ENCODE results near the gene TMA7B.

TMA7B gene

DNA sequence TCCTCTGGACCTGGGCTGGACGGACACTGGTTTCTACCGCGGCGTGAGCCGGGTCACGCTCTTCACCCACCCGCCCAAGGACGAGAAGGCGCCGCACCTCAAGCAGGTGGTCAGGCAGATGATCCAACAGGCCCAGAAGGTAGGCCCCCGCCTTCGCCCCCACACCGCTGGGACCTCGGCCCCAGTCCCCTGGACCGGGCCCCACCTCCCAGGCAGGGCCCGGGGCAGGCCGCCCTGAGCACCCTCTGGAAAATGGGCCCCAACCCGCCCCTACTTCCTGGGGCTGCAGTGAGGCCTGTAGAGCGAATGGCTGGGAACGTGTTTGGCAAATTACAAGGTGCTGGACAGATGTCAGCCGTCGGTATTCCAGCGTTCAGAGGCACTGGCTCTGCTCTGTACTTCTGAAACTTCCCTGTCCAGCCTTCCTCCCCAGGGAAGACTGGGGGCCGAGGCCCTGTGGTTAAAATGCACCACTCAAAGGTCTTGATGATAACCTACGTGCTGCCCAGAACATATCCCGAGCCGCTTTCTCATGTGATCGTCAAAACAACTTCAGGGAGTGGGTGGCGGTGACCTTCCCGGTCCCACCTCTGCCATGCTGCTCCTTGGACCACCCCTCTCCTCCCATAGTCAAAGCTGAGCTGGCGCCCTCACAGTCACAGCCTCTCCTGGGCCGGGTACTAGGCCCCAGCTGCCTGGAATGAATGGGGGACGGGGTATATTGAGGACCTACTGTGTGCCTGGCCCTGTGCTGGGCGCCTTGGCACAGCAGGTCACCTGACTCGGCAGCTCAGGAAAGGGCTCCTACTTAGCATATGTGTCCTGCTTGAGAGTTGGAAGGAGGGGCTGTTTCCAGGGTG lies 35.4 kb downstream of the TMA7B start:
- Histone ChIP-seq H3K4me1 (ENCODE audit: control insufficient read depth, insufficient read depth, low read length) (no peaks in the 10 kb centered on the region), H3K36me3 (ENCODE audit: control insufficient read depth, insufficient read depth, low read length) (no peaks in the 10 kb centered on the region), H3K27me3 (ENCODE audit: control insufficient read depth, insufficient read depth, low read length) (peaks cover 7% of the 10 kb centered on the region), H3K9ac (ENCODE audit: low read length) (peak overlapping the region; percentile 13), H3K27ac (ENCODE audit: low read depth, low read length) (no peak overlapping the region), H3K4me3 (ENCODE audit: low read length) (peak overlapping the region; percentile 49)

DNA sequence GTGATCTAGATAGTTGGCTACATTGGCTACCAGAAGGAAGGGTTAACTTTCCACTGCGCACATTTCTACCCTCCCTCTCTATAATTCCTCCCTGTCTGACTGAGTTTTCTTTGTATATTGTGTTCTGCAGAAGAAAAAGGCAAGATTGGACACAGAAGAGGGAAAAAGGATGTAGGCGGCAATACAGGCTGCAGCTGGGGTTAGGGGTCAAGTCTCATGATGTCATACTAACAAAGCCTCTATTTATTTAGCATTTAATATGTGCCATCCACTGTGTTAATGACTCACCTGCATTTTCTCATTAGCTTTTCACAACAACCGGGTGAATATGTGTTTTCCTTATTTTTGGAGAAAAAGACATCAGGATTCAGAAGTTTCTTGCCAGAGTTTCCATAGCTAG lies 36.5 kb downstream of the TMA7B start:
- no peak overlapping the region for H3K27ac ChIP-seq (ENCODE audit: low read depth, low read length)
- no peak overlapping the region for H3K9ac ChIP-seq (ENCODE audit: low read length)
- no peak overlapping the region for H3K4me3 ChIP-seq (ENCODE audit: low read length)
- H3K36me3 ChIP-seq (ENCODE audit: control insufficient read depth, insufficient read depth, low read length) = no peaks in the 10 kb centered on the region
- H3K27me3 ChIP-seq (ENCODE audit: control insufficient read depth, insufficient read depth, low read length) = peaks cover 7% of the 10 kb centered on the region
- no peaks in the 10 kb centered on the region for H3K4me1 ChIP-seq (ENCODE audit: control insufficient read depth, insufficient read depth, low read length)

DNA sequence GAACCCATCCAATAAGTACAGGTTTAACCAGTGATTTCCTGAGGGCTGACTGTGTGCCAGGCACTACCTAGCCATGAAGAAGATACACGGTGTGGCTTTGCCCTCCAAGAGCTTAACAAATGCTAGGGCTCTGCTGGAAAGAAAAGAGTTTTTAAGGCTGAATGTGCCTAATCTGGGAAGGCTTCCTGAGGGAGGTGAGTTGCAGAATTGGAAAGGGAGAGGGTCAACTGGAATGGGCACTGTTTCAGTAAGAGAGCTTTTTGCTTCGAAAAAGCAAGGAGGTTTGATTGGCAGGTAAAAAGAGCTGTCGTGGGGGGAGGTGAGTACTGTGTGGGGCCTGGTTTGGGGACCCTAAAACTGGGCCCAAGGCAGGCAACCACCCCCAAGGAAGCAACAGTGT lies 37.2 kb downstream of the TMA7B start:
- Histone ChIP-seq H3K27ac (ENCODE audit: low read depth, low read length) (no peak overlapping the region), H3K4me1 (ENCODE audit: control insufficient read depth, insufficient read depth, low read length) (no peaks in the 10 kb centered on the region), H3K4me3 (ENCODE audit: low read length) (no peak overlapping the region), H3K36me3 (ENCODE audit: control insufficient read depth, insufficient read depth, low read length) (no peaks in the 10 kb centered on the region), H3K9ac (ENCODE audit: low read length) (no peak overlapping the region), H3K27me3 (ENCODE audit: control insufficient read depth, insufficient read depth, low read length) (peaks cover 7% of the 10 kb centered on the region)

DNA sequence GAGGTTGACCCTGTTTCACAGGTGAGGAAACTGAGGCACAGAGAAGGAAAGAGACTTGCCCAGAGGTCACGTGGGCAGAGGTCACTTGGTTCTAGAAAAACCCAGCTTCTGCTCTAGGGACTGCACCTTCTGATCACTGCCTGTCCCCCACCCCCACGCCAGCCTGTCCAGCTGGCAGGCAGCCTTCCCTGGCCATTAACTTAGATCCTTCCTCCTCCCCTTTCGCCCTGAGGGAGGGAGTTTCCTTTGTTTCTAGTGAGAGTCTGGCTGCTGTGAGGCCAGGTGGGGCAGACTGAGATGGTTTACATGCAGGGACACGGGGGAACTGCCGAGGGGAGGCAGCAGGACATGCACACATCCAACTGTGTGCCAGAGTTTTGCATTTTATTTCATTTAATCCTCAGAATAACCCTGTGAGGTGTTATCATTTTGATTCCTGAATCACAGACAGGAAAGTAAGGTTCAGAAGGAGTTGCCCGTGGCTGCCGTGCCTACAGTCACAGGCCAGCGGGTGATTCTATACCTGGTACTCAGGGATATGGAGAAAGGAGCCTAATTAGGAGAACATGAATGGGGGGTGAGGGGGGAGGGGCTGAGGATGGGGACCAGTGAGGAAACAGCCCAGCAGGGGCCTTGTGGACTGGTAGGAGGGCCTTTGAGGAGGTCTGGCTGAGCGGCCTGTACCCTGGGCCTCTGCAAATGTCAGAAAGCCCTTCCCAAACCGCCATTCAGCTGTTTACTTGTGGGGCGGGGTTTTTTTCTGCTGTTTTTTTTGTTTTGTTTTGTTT lies 37.9 kb downstream of the TMA7B start:
- no peaks in the 10 kb centered on the region for H3K4me1 ChIP-seq (ENCODE audit: control insufficient read depth, insufficient read depth, low read length)
- H3K36me3 ChIP-seq (ENCODE audit: control insufficient read depth, insufficient read depth, low read length) = no peaks in the 10 kb centered on the region
- no peak overlapping the region for H3K9ac ChIP-seq (ENCODE audit: low read length)
- H3K27me3 ChIP-seq (ENCODE audit: control insufficient read depth, insufficient read depth, low read length) = peaks cover 7% of the 10 kb centered on the region
- H3K4me3 ChIP-seq (ENCODE audit: low read length) = no peak overlapping the region
- no peak overlapping the region for H3K27ac ChIP-seq (ENCODE audit: low read depth, low read length)

DNA sequence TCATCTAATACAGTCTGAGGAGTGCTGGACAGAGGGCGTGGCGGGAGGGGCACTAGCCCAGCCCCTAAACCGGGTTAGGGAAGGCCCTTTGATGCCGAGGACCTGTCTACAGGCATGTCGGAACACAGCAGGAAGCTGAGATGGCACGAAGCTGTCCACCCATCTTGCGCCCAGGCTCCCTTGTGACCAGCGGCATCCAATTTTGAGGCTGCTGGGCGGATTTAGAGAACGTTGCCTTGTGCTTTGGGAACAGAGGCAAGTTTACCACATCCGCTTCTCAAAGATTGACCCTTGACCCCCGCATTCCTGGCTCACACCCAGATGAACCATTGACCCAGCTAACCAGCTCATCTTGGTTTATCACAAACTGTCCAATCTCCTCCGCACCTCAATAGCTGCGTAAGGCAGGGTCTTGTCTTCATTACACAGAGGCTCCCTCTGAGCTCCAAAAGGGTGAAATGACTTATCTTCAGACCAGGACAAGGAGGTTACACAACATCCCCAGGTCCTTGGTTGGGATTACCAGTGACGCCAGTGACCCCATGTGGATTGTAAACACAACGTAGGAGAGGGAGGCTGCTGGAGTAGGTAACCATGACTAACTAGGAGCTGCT lies 39.1 kb downstream of the TMA7B start:
- H3K27ac ChIP-seq (ENCODE audit: low read depth, low read length) = no peak overlapping the region
- H3K4me1 ChIP-seq (ENCODE audit: control insufficient read depth, insufficient read depth, low read length) = no peaks in the 10 kb centered on the region
- no peak overlapping the region for H3K9ac ChIP-seq (ENCODE audit: low read length)

GRCh38 chr22:40000171-40000570 lies 40.0 kb downstream of the TMA7B start:
- Histone ChIP-seq H3K27ac (ENCODE audit: low read depth, low read length) (no peak overlapping the region), H3K4me3 (ENCODE audit: low read length) (no peak overlapping the region), H3K36me3 (ENCODE audit: control insufficient read depth, insufficient read depth, low read length) (no peaks in the 10 kb centered on the region), H3K9ac (ENCODE audit: low read length) (no peak overlapping the region), H3K4me1 (ENCODE audit: control insufficient read depth, insufficient read depth, low read length) (no peaks in the 10 kb centered on the region), H3K27me3 (ENCODE audit: control insufficient read depth, insufficient read depth, low read length) (peaks cover 7% of the 10 kb centered on the region)

More for the DNA sequence above, 39.1 kb downstream of the TMA7B start:
- Histone ChIP-seq H3K27me3 (ENCODE audit: control insufficient read depth, insufficient read depth, low read length) (peaks cover 7% of the 10 kb centered on the region), H3K36me3 (ENCODE audit: control insufficient read depth, insufficient read depth, low read length) (no peaks in the 10 kb centered on the region), H3K4me3 (ENCODE audit: low read length) (no peak overlapping the region)

DNA sequence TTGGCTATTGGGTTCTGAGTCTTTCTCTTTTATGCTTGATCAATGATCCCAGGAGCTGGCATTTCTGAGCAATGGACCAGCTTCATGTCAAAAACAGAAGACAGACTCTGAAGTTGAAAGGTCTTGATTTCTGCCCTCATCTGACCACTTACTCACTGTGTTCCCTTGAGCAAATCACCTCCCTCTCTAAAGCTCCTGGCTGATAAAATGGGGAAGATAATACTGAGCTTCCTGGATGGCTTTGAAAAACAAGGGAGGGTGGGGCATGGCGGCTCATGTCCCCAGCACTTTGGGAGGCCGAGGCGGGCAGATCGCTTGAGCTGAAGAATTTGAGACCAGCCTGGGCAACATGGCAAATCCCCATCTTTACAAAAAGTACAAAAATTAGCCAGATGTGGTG lies 40.9 kb downstream of the TMA7B start:
- no peak overlapping the region for H3K4me3 ChIP-seq (ENCODE audit: low read length)
- no peaks in the 10 kb centered on the region for H3K4me1 ChIP-seq (ENCODE audit: control insufficient read depth, insufficient read depth, low read length)
- no peaks in the 10 kb centered on the region for H3K36me3 ChIP-seq (ENCODE audit: control insufficient read depth, insufficient read depth, low read length)
- H3K27me3 ChIP-seq (ENCODE audit: control insufficient read depth, insufficient read depth, low read length) = peaks cover 4% of the 10 kb centered on the region
- H3K27ac ChIP-seq (ENCODE audit: low read depth, low read length) = no peak overlapping the region
- H3K9ac ChIP-seq (ENCODE audit: low read length) = no peak overlapping the region

DNA sequence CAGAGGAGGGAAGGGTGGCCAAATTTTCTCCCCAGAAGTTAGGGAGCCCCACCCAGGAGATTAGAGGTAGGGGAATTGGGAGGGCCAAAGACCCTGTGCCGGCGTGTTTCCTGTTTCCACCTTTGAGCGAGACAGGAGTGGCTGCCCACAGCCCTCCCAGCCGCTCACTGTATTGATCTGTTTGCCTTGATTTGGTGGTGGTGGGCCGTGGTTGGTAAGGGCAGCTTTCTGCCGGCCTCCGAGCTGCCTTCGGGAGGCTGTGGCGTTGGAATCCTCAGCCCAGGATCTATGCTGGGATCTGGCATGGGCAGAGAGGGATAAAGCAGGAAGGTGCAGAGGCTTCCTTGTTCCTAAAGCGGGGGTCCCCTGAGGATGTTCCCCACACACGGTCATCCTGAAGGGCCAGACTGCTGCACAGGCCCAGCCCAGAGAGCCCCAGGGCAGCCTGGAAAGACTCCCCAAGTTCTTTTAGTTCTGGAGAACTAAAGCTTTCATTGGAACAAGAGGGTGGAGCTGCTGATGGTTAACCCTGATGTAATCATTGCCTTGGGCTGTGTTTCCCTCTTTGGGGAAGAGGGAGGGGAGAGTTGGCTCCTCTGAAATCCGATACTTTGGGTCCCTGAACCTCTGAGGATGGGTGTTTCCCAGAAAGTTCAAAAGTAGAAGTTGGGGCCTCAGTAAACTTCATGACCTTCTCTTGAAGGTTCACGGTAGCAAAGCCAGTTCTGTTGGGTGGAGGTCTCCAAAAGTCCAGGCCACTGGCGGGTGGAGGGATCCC lies 41.8 kb downstream of the TMA7B start:
- Histone ChIP-seq H3K9ac (ENCODE audit: low read length) (no peak overlapping the region), H3K4me1 (ENCODE audit: control insufficient read depth, insufficient read depth, low read length) (no peaks in the 10 kb centered on the region), H3K27me3 (ENCODE audit: control insufficient read depth, insufficient read depth, low read length) (peaks cover 4% of the 10 kb centered on the region), H3K27ac (ENCODE audit: low read depth, low read length) (no peak overlapping the region), H3K4me3 (ENCODE audit: low read length) (no peak overlapping the region), H3K36me3 (ENCODE audit: control insufficient read depth, insufficient read depth, low read length) (no peaks in the 10 kb centered on the region)

DNA sequence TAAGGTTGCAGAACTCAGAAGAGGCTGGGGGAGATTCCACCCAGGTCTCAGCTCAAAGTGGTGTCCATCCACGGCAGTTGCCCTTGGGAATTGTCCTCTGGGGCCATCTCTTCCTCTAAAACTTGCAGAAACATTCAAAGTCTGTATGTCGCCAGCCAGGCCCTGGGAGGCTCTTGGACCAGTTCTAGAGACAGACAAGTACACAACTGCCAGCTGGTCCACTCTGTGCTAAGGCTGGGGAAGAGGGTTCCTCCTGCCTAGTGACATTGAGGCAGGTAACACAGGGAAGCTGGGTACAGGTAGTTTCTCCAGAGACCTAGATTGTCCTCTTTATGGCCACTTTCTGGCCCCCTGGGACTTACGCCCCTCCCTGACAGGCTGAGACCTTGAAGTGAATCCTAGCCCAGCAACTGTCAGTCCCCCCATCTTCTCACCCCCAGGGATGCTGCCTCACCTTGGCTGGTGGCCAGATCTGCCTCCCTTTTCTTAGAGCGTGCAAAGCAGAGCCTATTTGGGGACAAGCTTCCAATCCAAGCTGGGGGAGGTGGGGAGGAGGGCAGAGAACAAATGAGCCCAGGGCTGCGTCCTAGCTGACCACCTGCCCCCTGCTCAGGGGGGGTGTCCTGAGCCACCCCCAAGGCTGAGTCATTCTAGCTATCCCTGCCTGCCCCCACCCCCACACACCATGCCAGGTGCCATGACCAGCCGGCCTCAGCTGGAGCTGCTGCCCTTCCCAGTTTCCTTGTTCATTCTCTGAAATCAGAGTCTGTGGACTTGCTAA lies 42.9 kb downstream of the TMA7B start:
- H3K27me3 ChIP-seq (ENCODE audit: control insufficient read depth, insufficient read depth, low read length) = peaks cover under 1% of the 10 kb centered on the region
- H3K4me1 ChIP-seq (ENCODE audit: control insufficient read depth, insufficient read depth, low read length) = no peaks in the 10 kb centered on the region
- H3K9ac ChIP-seq (ENCODE audit: low read length) = no peak overlapping the region
- H3K36me3 ChIP-seq (ENCODE audit: control insufficient read depth, insufficient read depth, low read length) = no peaks in the 10 kb centered on the region
- no peak overlapping the region for H3K4me3 ChIP-seq (ENCODE audit: low read length)
- no peak overlapping the region for H3K27ac ChIP-seq (ENCODE audit: low read depth, low read length)

DNA sequence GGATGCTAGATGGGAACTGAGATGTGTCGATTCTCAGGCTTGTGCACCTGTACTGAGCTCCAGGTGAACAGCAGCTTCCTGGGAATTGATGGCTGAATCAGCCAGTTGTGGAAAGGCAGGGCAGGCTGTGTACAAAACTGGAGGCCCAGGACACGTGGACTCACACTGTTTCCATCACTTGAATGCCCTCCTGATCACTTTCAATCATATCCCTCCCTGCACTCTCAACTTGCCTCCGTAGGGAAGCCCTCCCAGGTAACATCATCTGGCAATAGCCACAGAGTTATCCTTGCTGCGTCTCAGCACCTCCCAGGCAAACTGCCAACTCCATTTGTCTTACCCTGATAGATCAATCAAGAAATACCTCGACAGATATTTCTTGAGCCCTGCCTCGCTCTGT lies 44.6 kb downstream of the TMA7B start:
- Histone ChIP-seq H3K4me1 (ENCODE audit: control insufficient read depth, insufficient read depth, low read length) (no peaks in the 10 kb centered on the region), H3K36me3 (ENCODE audit: control insufficient read depth, insufficient read depth, low read length) (no peaks in the 10 kb centered on the region), H3K4me3 (ENCODE audit: low read length) (no peak overlapping the region), H3K9ac (ENCODE audit: low read length) (no peak overlapping the region), H3K27me3 (ENCODE audit: control insufficient read depth, insufficient read depth, low read length) (no peaks in the 10 kb centered on the region), H3K27ac (ENCODE audit: low read depth, low read length) (no peak overlapping the region)

- Histone ChIP-seq H3K27ac (ENCODE audit: low read depth, low read length) (no peak overlapping the region), H3K4me1 (ENCODE audit: control insufficient read depth, insufficient read depth, low read length) (no peaks in the 10 kb centered on the region), H3K9ac (ENCODE audit: low read length) (no peak overlapping the region), H3K36me3 (ENCODE audit: control insufficient read depth, insufficient read depth, low read length) (no peaks in the 10 kb centered on the region), H3K4me3 (ENCODE audit: low read length) (no peak overlapping the region), H3K27me3 (ENCODE audit: control insufficient read depth, insufficient read depth, low read length) (peaks cover 2% of the 10 kb centered on the region)
These were observed 46.4 kb downstream of the TMA7B start for GRCh38 chr22:40006641-40007040.
